22Rv1 (cell line): Measurements from ENCODE around the gene C11orf91.

ENCODE experiments used
- ZFX ChIP-seq: fragments of 450-650 bp; IDR thresholded peaks from 2 replicates; pipeline ENCODE4 v1.6.1; 2017; ENCODE audit warnings: antibody characterized with exemption, borderline replicate concordance
- TF ChIP-seq, protein P1 (sequence below): fragments of 450-650 bp; IDR thresholded peaks from 2 replicates; pipeline ENCODE4 v1.5.1; 2017; ENCODE audit warnings: mild to moderate bottlenecking

DNA sequence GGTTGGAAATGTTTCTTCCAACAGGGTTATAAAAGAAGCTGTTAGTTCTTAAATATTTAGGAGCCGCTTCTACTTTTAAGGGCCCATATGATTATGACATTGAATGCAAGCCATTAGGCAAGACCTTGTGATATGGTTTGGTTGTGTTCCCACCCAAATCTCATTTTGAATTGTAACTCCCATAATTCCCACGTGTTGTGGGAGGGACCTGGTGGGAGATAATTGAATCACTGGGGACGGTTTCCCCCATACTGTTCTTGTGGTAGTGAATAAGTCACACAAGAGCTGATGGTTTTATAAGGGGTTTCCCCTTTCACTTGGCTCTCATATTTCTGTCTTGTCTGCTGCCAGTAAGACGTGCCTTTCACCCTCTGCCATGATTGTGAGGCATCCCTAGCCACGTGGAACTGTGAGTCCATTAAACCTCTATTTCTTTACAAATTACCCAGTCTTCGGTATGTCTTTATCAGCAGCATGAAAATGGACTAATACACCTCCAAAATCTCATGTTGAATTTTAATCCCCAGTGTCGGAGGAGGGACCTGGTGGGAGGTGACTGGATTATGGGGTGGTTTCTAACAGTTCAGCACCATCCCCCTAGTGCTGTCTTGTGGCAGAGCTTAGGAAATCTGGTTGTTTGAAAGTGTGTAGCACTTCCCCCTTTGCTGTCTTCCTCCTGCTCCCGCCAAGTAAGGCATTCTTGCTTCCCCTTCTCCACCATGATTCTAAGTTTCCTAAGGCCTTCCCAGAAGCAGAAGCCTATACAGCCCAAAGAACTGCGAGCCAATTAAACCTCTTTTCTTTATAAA, 31.3 kb upstream of the C11orf91 start:
- TF ChIP-seq, protein P1, sequence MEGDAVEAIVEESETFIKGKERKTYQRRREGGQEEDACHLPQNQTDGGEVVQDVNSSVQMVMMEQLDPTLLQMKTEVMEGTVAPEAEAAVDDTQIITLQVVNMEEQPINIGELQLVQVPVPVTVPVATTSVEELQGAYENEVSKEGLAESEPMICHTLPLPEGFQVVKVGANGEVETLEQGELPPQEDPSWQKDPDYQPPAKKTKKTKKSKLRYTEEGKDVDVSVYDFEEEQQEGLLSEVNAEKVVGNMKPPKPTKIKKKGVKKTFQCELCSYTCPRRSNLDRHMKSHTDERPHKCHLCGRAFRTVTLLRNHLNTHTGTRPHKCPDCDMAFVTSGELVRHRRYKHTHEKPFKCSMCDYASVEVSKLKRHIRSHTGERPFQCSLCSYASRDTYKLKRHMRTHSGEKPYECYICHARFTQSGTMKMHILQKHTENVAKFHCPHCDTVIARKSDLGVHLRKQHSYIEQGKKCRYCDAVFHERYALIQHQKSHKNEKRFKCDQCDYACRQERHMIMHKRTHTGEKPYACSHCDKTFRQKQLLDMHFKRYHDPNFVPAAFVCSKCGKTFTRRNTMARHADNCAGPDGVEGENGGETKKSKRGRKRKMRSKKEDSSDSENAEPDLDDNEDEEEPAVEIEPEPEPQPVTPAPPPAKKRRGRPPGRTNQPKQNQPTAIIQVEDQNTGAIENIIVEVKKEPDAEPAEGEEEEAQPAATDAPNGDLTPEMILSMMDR, result no peak
- no peak for TF ChIP-seq ZFX
